Colonic mucosa (tissue), 4 donors: ENCODE measurements around the gene EPHA2. TPM values are rescaled to one million over a fixed set of nuclear protein-coding genes. Genes with fewer than 3 reads are reported as not detected.
A peak's percentile ranks its signal among the peaks of the same experiment; 100 is the strongest.

ENCODE experiments used
- DNase-seq: peaks from one replicate; pipeline ENCODE4 v3.0.0-alpha.2; 2020
- H3K27ac ChIP-seq: fragments of 200-600 bp; one replicate; pipeline ENCODE4 v1.8.0; 2021
- H3K27me3 ChIP-seq: fragments of 200-600 bp; one replicate; pipeline ENCODE4 v1.8.0; 2021
- H3K36me3 ChIP-seq: fragments of 200-600 bp; one replicate; pipeline ENCODE4 v1.8.0; 2021
- H3K4me1 ChIP-seq: fragments of 200-600 bp; one replicate; pipeline ENCODE4 v1.8.0; 2021; ENCODE audit warnings: mild to moderate bottlenecking
- H3K4me3 ChIP-seq: fragments of 200-600 bp; one replicate; pipeline ENCODE4 v1.8.0; 2021
- H3K9ac ChIP-seq, 2 donors: one replicate each; pipeline ENCODE4 v1.7.0; 2013; ENCODE audit warnings: control low read depth in 2 of 2, low read depth in 2 of 2, low read length in 2 of 2
- H3K9me3 ChIP-seq: fragments of 200-600 bp; one replicate; pipeline ENCODE4 v1.8.0; 2021
- CTCF ChIP-seq: fragments of 200-600 bp; IDR thresholded peaks from one replicate; pipeline ENCODE4 v1.8.0; 2022; ENCODE audit warnings: antibody characterized with exemption, mild to moderate bottlenecking
- intact Hi-C: fragments of 100-400 bp; cut with DNase I; formaldehyde crosslinking; loops from one replicate; pipeline ENCODE4 v1.14.1; 2022
- total RNA-seq, 2 donors: library from RNA; stranded (reverse); fragmentation: NEBNext Ultra II Directional in 1 of 2; extraction: Animal tissue kit (Norgen Biotek cat#: 25700) in 1 of 2; gene quantifications; one replicate each; pipeline ENCODE4 v1.2.1, GENCODE V29; 2021
- donor health status: healthy.
- donor health status: DM: no; HTN: no; CAD: no.
- donor health status: DM: no; HTN: no; CAD: no.

Gene EPHA2
- total RNA-seq, 2 donors from 2014 or later: 15.7 to 40.8 TPM

- Histone ChIP-seq H3K4me1 (peaks cover 3% of the 10 kb centered on the region), H3K27me3 (no peaks in the 10 kb centered on the region), H3K9ac (no peak overlapping the region), H3K36me3 (no peaks in the 10 kb centered on the region), H3K9me3 (no peaks in the 10 kb centered on the region), H3K4me3 (no peak overlapping the region), H3K27ac (no peak overlapping the region)
- DNase-seq: no peak
- intact Hi-C loops: no loop called here
- TF ChIP-seq CTCF: no peak
Measured at GRCh38 chr1:16087733-16088132, 68.1 kb downstream of the EPHA2 start.

DNA sequence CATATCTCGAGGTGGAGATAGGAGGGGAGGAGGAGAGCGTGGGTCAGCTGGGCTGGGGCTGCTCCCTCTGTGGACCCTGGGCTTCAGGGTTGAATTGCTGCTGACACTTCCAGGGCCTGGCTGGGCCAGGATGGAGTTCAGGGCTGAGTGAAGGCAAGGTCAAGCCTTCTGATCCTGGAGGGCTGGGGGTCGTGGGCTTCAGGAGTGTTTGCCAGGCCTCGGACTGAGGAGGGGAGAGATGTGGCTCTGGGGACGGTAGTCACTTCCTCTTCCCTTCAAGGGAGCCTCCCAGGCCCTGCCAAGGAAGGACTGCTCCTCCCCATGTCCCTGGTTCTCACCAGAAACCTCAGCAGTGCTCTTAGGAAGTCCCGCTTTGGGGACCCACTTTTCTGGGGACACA is 70.3 kb downstream of the EPHA2 start:
- no peaks in the 10 kb centered on the region for H3K36me3 ChIP-seq
- TF ChIP-seq CTCF: no peak
- H3K4me3 ChIP-seq: no peak overlapping the region
- DNase-seq: no peak
- H3K27ac ChIP-seq: no peak overlapping the region
- intact Hi-C loops: no loop called here
- no peaks in the 10 kb centered on the region for H3K9me3 ChIP-seq
- H3K27me3 ChIP-seq: no peaks in the 10 kb centered on the region
- H3K4me1 ChIP-seq: peaks cover 7% of the 10 kb centered on the region
- no peak overlapping the region for H3K9ac ChIP-seq

DNA sequence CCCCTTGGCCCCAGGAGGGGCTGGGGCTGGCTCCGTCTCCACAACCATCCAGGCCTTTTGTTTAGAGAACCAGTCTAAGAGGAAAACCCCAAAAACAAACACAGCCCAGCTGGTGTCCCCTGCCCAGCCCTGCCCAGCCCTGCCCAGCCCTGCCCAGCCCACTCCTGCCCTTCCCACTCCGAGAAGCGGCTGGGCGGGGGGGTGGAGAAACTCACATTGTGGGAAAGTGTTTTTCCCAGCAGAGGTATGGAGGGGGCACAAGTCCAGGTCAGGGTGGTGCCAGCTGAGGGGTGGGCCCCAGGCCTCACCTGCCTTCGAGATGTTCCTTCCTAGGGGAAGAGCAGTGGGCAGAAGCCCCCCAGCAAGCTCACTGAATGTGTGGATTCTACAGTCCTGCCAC is 72.4 kb downstream of the EPHA2 start:
- Histone ChIP-seq H3K27me3 (no peaks in the 10 kb centered on the region), H3K36me3 (no peaks in the 10 kb centered on the region), H3K9me3 (no peaks in the 10 kb centered on the region), H3K9ac (peak overlapping the region in 1 of 2 donors; percentile 6), H3K4me1 (peaks cover 7% of the 10 kb centered on the region), H3K4me3 (no peak overlapping the region), H3K27ac (no peak overlapping the region)
- peak; percentile 68 for DNase-seq
- no peak for TF ChIP-seq CTCF
- intact Hi-C loops: loop anchor here (5.0 kb wide), 1 partner anchor 59 kb away; no protein-coding TSS in a partner anchor

DNA sequence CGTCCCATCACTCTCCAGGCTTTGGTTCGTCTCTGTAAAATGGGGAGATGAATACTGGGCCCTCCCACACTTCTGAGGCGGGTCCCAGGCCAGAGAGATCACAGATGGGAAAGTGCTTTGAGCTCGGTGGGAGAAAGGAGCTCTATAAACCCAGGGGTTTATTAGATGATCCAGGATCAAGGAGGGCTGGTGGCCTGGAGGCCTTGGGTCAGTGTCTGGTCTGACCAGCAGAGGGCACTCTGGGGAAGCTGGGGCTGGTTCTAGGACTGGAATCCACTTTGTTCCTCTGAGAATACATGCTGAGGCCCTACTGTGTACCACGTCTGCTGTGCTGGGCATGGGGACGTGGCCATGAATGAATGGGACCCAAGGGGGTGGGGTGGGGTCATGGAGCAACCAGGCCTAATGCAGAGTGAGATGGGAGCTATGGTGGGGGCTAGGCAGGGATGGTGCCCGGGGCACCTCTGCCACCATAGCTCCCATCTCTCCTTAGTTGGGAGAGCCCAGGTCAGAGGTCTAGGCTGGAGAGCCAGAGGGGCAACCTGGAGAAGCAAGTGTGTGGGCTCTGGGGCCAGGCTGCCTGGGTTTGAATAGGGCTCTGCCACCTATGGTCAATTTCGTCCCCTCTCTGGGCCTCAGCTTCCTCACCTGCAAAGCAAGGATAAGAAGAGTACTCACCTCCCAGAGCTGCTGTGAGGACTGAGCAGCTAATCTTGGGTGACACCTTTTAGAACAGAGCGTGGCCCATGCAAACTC is 73.4 kb downstream of the EPHA2 start:
- peak overlapping the region; percentile 6 to 30 for H3K9ac ChIP-seq
- DNase-seq: peak; percentile 86
- no peak overlapping the region for H3K27ac ChIP-seq
- no peaks in the 10 kb centered on the region for H3K36me3 ChIP-seq
- H3K4me3 ChIP-seq: no peak overlapping the region
- intact Hi-C loops: loop anchor here (5.0 kb wide), 1 partner anchor 60 kb away; no protein-coding TSS in a partner anchor
- H3K4me1 ChIP-seq: peaks cover 7% of the 10 kb centered on the region
- peak; percentile 80 for TF ChIP-seq CTCF
- no peaks in the 10 kb centered on the region for H3K27me3 ChIP-seq
- no peaks in the 10 kb centered on the region for H3K9me3 ChIP-seq

GRCh38 chr1:16081636-16082035 is 74.2 kb downstream of the EPHA2 start:
- intact Hi-C loops: loop anchor here (5.0 kb wide), 1 partner anchor 61 kb away; no protein-coding TSS in a partner anchor
- peaks cover 7% of the 10 kb centered on the region for H3K4me1 ChIP-seq
- H3K27ac ChIP-seq: no peak overlapping the region
- no peaks in the 10 kb centered on the region for H3K36me3 ChIP-seq
- TF ChIP-seq CTCF: no peak
- no peak for DNase-seq
- no peaks in the 10 kb centered on the region for H3K27me3 ChIP-seq
- H3K4me3 ChIP-seq: no peak overlapping the region
- H3K9me3 ChIP-seq: no peaks in the 10 kb centered on the region
- no peak overlapping the region for H3K9ac ChIP-seq
